Coronary artery (tissue), 2 donors: ENCODE results near the gene FAM13A.

Experiments
- DNase-seq: peaks from one replicate; pipeline ENCODE4 v3.0.0-alpha.2; 2017; ENCODE audit warnings: low spot score
- H3K27ac ChIP-seq, 2 donors: fragments of 200-600 bp; sonication (generic); one replicate each; pipeline ENCODE4 v1.5.1; 2016 to 2019
- H3K4me3 ChIP-seq: fragments of 200-600 bp; sonication (generic); 2 replicates; pipeline ENCODE4 v1.5.1; 2016; ENCODE audit warnings: mild to moderate bottlenecking, moderate library complexity
- TF ChIP-seq, protein P1 (sequence below): fragments of 200-600 bp; sonication (generic); IDR thresholded peaks from one replicate; pipeline ENCODE4 v1.5.1; 2019; ENCODE audit warnings: antibody characterized with exemption

FAM13A gene

GRCh38 chr4:88796545-88796944 lies 260.4 kb downstream of the FAM13A start:
- Histone ChIP-seq H3K4me3 (no peak overlapping the region), H3K27ac (no peak overlapping the region)
- TF ChIP-seq, protein P1, sequence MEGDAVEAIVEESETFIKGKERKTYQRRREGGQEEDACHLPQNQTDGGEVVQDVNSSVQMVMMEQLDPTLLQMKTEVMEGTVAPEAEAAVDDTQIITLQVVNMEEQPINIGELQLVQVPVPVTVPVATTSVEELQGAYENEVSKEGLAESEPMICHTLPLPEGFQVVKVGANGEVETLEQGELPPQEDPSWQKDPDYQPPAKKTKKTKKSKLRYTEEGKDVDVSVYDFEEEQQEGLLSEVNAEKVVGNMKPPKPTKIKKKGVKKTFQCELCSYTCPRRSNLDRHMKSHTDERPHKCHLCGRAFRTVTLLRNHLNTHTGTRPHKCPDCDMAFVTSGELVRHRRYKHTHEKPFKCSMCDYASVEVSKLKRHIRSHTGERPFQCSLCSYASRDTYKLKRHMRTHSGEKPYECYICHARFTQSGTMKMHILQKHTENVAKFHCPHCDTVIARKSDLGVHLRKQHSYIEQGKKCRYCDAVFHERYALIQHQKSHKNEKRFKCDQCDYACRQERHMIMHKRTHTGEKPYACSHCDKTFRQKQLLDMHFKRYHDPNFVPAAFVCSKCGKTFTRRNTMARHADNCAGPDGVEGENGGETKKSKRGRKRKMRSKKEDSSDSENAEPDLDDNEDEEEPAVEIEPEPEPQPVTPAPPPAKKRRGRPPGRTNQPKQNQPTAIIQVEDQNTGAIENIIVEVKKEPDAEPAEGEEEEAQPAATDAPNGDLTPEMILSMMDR, result no peak
- no peak for DNase-seq

- TF ChIP-seq, protein P1, result no peak
- no peak for DNase-seq
Measured at GRCh38 chr4:88794952-88795351, 262.0 kb downstream of the FAM13A start.

GRCh38 chr4:88794087-88794690 lies 262.8 kb downstream of the FAM13A start:
- TF ChIP-seq, protein P1, result no peak
- Histone ChIP-seq H3K27ac (no peak overlapping the region), H3K4me3 (no peak overlapping the region)
- no peak for DNase-seq

More at GRCh38 chr4:88794952-88795351, 262.0 kb downstream of the FAM13A start:
- Histone ChIP-seq H3K27ac (no peak overlapping the region), H3K4me3 (no peak overlapping the region)

- TF ChIP-seq, protein P1, result no peak
- Histone ChIP-seq H3K27ac (no peak overlapping the region), H3K4me3 (no peak overlapping the region)
- no peak for DNase-seq
Measured at GRCh38 chr4:88793475-88793874, 263.5 kb downstream of the FAM13A start.

DNA sequence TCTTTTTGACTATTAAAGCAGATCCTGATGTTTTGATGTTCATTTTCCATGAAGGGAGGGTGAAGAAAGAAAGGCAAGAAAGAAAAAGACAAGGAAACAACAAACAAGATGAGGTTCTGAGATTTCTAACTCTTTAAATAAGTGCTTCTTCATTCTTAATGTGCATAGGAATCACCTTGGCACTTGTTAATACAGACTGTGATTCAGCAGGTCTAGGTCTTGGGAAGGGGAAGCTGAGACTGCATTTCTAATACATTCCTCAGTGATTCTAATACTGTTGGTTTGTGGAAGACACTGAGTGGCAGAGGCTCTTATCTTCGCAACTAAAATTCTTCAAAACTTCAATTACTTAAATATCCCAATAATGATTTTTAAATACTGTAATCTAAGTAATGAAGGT lies 264.2 kb downstream of the FAM13A start:
- DNase-seq, result no peak
- Histone ChIP-seq H3K27ac (no peak overlapping the region), H3K4me3 (no peak overlapping the region)
- TF ChIP-seq, protein P1, result no peak

DNA sequence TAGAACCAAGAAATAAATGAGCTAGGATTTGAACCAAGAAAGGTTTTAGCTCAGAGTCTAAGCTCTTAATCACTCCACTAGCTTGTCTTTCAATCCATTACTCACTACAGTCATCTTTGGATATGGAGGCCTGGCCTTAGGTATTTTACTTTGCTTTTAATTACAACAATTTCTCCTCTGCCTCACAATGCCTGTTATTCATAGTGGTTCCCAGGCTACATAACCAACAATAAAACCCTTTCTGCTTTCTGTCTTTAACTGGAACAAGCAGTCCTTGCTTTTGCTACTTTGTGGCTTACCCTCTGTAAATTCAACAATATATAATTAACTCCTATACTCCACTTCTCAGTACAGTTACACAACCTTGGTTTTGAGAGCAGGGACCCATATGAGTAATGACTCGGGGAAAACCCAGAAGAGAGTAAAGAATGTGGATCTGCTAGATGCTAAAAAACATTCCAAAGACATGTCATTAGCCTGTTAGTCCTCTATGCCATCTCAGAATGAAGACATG lies 264.7 kb downstream of the FAM13A start:
- DNase-seq, result no peak
- Histone ChIP-seq H3K4me3 (no peak overlapping the region), H3K27ac (no peak overlapping the region)
- TF ChIP-seq, protein P1, result no peak

DNA sequence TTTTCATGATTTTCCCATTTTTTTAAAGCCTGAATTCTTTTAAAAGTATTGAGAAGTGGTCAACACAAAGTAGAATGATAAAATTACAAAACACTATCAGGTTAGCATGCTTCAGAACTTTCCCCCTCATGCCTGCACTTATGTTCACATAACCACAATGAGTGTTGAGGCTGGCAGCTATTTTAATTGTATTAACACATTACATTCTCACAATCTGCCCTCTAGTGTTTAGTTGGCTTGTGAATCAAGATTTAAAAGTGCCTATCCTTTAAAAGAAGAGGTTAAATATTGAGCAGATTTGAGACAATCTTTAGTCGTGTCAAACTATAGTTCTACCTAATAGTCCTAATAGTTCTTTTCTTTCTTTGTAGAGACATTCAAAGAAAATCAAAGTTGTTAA lies 265.7 kb downstream of the FAM13A start:
- DNase-seq, result no peak
- no peak overlapping the region for H3K27ac ChIP-seq
- TF ChIP-seq, protein P1, result no peak
- H3K4me3 ChIP-seq, result no peak overlapping the region
